Embryonic facial prominence (tissue), 1 donor: ENCODE results near the gene WFS1.

Experiments
- DNase-seq: peaks from one replicate; pipeline ENCODE4 v3.0.0-alpha.2; 2016; ENCODE audit errors: extremely low spot score

Gene WFS1

GRCh38 chr4:6259886-6260285 is 9.8 kb upstream of the WFS1 start:
- no peak for DNase-seq

- no peak for DNase-seq
Measured at GRCh38 chr4:6262176-6262575, 7.5 kb upstream of the WFS1 start.

GRCh38 chr4:6262847-6263487 is 6.7 kb upstream of the WFS1 start:
- DNase-seq = no peak

- no peak for DNase-seq
Measured at GRCh38 chr4:6263526-6264224, 6.0 kb upstream of the WFS1 start.

- DNase-seq = no peak
Measured at GRCh38 chr4:6264225-6264540, 5.5 kb upstream of the WFS1 start.

GRCh38 chr4:6265546-6265945 is 4.1 kb upstream of the WFS1 start:
- DNase-seq = no peak

GRCh38 chr4:6267573-6267972 is 2.1 kb upstream of the WFS1 start:
- DNase-seq = no peak

- no peak for DNase-seq
Measured at GRCh38 chr4:6268650-6269615, 717 bp upstream of the WFS1 start.

GRCh38 chr4:6270636-6271121 is 1.0 kb downstream of the WFS1 start:
- no peak for DNase-seq

GRCh38 chr4:6271206-6271605 is 1.6 kb downstream of the WFS1 start:
- no peak for DNase-seq

GRCh38 chr4:6271701-6272465 is 2.2 kb downstream of the WFS1 start:
- no peak for DNase-seq

GRCh38 chr4:6272863-6273660 is 3.4 kb downstream of the WFS1 start:
- no peak for DNase-seq

GRCh38 chr4:6273661-6273990 is 4.0 kb downstream of the WFS1 start:
- DNase-seq = no peak

GRCh38 chr4:6275351-6275750 is 5.7 kb downstream of the WFS1 start:
- DNase-seq = no peak

- DNase-seq = no peak
Measured at GRCh38 chr4:6275898-6276806, 6.5 kb downstream of the WFS1 start.

- DNase-seq = no peak
Measured at GRCh38 chr4:6277139-6277802, 7.6 kb downstream of the WFS1 start.

GRCh38 chr4:6277935-6278800 is 8.5 kb downstream of the WFS1 start:
- no peak for DNase-seq

GRCh38 chr4:6278801-6279197 is 9.1 kb downstream of the WFS1 start:
- DNase-seq = no peak
